Activated CD4-positive, alpha-beta T cell treated with anti-CD3 and anti-CD28 coated beads for 48 hours (primary cell): Measurements from ENCODE around the gene FOXP1.
A peak's percentile ranks its signal among the peaks of the same experiment; 100 is the strongest.
"Not testable (repeated sequence)": the region's sequence is repeated elsewhere in the genome, so short reads cannot be mapped to it uniquely, and the experiment has no call there.

Experiments
- DNase-seq: peaks from one replicate; pipeline ENCODE4 v3.0.0-alpha.2; 2020

FOXP1 gene

DNA sequence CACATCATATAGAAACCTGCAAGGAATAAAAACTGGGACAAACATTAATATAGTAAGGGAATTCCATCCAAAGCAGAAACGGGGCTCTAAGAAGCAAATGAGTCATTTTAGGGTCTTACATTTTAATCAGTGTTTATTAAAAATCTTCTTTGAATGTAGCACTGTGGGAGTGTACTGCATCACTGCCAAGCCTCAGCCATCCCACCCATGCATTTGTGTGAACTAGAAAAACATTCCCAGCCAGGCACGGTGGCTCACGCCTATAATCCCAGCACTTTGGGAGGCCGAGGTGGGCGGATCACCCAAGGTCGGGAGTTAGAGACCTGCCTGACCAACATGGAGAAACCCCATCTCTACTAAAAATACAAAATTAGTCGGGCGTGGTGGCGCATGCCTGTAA, 57.1 kb downstream of the FOXP1 start:
- DNase-seq: not testable (repeated sequence)

- no peak for DNase-seq
These were observed 58.1 kb downstream of the FOXP1 start for GRCh38 chr3:71525391-71525790.

DNA sequence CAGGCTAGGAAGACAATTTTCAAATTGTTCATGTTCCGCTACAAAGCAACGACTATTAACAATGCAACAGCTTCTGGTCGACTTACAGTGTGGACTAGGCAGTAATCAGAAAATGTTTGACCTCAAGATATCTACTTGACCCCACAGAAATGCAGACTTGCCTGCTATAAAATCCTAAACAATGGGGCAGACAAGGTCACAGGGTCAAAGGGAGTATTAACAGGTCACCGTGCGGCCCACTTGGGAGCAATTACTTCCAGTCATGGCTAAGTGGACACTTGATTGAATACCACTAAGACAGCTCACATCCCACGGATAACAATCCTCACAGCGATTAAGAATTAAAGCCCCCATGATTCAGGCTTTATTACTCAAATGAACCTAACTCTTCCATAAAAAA, 58.9 kb downstream of the FOXP1 start:
- DNase-seq: no peak

DNA sequence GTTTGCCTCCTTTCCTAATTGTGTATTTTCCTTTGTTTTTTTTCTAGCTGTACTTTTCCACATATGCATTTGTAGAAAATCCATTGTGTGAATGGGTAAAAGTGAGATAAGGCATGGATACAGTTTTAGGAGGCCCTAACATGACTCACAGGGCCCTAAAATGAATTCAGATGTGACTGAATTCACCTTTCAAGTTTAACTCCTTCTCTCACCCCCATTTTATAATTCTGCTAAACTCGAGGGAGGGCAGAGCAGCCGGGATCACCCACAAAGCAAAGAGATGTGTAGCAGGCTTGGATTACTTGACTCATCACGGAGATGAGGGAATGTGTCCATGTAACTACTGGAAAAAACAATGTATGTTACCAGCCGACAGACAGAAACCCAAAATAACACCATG, 59.9 kb downstream of the FOXP1 start:
- DNase-seq: no peak

DNA sequence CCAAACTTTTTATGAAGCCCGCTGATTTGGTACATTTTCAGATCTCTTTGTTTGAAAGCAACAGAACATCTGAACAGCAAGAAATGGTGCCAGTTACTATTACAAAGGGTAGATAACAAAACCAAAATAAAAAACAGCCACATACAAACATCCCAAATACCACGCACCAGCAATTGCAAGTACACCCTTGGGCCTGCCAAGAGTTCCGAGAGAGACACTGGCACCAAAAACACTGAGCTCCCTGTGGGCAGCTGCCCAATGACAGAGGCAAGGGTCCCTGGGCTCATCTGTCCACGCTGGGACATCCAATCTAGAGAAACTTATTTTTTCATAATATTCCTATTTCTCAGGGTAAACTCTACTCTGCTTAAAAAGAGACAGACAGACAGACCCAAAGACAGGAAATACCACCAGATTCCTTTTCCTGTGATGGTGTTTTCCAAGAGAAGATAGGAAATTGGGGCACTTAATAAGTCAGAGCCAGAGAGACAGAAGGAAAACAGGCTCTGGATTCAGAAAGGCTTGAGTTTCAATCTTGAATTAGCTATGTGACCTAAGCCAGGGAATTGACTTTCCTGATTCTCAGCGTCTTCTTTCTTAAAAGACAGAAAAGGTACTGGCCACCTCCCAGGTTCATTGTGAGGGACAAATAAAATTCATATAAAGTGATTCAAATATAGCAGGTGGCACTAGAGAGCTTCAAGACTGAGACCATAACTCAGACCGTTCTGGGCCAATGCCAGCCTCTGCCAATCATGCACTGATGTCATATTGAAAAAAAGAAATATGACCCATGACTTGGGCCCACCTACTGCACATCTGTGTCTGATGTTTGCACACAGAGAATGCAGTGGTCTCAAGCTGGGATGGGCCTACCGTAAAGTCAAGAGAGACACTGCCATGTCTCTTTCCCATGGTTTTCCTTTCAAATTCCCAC, 61.3 kb downstream of the FOXP1 start:
- no peak for DNase-seq

GRCh38 chr3:71521021-71521352, 62.5 kb downstream of the FOXP1 start:
- no peak for DNase-seq

- no peak for DNase-seq
These were observed 63.1 kb downstream of the FOXP1 start for GRCh38 chr3:71520161-71521020.

DNA sequence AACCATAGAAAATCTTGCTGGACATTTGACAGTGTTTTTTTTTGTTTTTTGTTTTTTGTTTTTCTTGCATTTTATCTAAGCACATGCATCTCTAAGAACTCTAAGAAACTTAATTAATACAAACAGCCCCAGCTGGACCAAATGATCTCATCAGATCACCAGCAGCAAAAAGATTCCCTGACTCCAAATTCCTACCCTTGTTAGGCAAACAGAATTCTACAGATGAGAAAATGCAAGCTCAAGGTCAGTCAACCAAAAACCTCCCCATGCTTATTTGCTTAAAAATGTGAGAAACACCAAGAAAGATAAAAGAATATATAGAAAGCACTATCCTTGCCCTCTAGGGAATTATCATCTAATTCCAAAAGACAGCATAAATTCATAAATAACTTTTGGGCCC, 65.4 kb downstream of the FOXP1 start:
- DNase-seq: no peak

DNA sequence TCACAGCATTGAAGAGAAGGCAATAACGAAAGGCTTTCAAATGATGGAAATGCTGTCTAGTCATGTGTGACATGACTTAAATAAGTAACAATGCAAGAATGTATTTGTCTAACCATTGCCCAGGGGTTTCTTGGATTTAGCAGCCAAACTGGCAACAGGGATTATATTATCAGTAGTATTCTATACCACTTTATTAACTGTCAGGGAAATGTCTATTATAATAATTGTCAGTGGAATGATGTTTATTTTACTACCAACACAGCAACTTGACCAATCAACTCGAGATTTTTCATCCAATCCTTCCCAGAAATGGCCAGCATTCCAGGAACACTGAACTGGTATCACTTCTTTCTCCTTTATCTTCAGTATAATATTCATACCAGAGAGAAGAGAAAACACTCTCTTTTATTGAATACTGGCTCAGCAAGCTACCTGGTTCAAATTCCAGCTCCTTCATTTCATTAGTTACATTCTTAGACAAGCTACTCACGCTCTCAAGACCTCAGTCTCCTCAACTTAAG, 66.2 kb downstream of the FOXP1 start:
- no peak for DNase-seq

DNA sequence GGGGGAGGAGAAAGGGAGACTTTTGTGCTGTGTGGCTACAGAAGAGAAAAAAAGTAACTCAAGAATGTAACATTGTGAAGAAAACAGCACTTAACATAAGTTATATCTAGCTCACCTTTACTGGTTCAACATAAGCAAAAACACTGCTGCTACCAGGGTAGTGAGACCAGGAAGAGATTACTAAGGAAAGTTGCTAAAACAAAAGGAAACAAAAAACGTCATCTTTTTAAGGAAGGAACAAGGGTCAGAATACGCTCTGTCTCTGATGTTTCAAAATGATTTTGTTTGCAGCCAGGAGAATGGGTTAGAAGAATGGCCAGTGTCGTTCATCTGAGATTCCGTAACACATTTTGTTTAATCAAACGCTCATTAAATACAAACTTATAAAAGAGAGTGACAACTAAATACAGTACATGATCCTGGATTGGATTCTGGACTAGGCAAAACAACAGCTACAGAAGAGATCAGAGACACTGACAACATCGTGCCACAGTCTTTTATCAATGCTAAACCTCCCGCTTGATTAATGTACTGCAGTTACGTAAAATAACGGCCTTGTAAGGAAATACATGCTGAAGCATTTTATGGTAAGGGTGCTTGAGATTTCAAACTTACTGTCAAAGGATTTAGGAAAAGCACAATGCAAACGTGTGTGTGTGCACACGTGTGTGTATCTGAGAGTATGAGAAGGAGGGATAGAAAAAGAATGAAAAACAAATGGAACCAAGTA, 67.7 kb downstream of the FOXP1 start:
- no peak for DNase-seq

GRCh38 chr3:71514621-71515020, 68.9 kb downstream of the FOXP1 start:
- DNase-seq: no peak

GRCh38 chr3:71513515-71513914, 70.0 kb downstream of the FOXP1 start:
- no peak for DNase-seq

DNA sequence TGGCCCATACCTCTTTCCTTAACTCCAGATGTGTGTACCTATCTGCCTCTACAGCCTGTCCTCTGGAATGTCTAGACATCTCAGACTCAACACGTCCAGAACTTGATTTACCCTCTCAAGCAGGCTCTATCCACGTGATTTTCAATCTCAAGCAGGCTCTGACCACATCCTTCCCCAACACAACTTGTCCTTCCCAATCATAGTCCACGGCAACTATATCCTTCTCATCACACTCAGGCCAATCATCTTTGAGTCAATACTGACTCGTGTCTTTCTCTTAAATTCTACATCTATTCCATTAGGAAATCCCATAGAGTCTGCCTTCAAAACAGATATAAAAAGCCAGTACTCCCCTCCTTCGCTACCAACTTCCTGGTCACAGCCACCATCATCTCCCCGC, 70.4 kb downstream of the FOXP1 start:
- DNase-seq: no peak

DNA sequence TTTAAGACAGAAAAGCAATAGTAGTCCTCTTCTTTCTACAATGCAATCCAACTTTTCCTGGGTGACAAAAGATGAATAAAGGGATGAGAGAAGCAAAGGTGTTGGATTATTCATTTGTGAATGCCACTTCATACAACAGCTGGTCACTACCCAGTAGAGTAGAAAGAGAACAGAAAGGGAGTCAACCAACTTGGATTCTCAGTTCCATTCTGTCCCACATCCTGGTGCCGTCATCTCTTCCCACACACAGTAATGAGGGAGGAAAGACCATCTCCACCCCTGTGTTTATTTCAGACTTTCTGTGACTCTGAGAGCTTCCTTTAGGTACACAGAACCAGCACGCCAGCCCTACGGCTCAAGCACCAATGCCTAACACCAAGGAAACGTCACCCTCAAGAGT, 71.0 kb downstream of the FOXP1 start:
- peak; percentile 25 for DNase-seq

DNA sequence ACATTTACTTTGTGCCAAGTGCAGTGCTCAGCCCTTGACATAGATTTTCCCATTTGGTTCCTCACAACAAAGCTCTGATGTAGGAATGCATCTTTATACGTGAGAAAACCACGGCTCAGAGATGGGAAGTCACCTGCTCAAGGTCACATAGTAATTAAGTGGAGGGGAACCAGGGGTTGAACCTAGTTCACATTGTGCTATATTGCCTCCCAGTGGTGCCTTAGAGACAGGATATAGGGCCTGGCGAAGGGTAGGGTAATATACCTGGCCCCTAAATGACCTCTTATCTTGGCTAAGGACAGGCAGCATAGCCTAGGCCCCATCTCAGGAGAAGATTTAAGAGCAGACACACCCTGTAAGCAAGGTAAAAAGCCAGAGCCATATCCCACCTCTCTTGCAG, 71.5 kb downstream of the FOXP1 start:
- peak; percentile 32 for DNase-seq

GRCh38 chr3:71511446-71511845, 72.1 kb downstream of the FOXP1 start:
- no peak for DNase-seq

- DNase-seq: no peak
These were observed 72.5 kb downstream of the FOXP1 start for GRCh38 chr3:71511037-71511436.

- DNase-seq: no peak
These were observed 73.0 kb downstream of the FOXP1 start for GRCh38 chr3:71510510-71510909.

DNA sequence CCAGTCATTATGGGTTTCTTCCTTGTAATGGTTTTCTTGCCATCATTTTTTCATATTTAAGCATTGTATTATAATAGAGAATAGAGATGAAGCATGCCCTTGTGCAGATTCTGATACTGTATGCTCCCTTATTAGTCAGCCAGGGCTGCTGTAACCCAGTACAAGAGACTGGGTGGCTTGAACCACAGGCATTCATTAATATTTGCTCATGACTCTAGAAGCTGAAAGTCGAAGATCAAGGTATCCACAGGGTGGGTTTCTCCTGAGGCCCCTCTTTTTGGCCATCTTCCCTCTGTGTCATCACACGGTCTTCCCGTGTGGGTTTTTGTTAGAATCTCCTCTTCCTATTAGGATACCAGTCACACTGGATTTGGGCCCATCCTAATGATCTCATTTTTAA, 74.5 kb downstream of the FOXP1 start:
- no peak for DNase-seq

DNA sequence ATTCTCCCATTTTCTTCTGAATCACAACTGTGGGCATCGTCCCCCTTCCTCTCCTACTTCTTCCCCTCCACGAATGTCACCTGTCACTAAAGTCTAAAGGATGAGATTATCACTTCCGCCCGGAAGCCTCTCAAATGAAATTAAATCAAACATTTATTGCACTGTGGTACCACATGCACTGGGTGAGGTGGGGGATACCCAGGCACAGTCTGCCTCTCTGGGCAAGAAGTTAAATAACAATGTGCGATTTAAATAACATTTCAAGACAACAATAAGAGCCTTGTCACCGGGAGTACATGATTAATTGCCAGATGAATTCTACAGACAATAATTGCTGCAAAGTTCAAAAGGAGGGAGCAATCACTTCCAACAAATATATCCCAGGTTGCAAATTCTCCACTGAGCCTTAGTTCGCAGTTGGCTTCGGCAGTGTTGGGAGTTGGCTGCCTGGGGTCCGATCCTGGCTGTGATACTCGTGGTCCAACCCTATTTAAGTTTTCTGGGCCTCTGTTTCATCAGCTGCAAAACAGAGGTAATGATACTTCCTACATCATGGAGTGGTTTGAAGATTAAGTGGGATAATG, 77.7 kb downstream of the FOXP1 start:
- DNase-seq: no peak

- DNase-seq: peak; percentile 65
These were observed 79.1 kb downstream of the FOXP1 start for GRCh38 chr3:71504250-71505036.
